Stomach smooth muscle (tissue), 2 donors: ENCODE measurements around the gene GNL3.
"Not testable (repeated sequence)": the region's sequence is repeated elsewhere in the genome, so short reads cannot be mapped to it uniquely, and the experiment has no call there.

Source experiments
- H3K27ac ChIP-seq: one replicate; pipeline ENCODE4 v1.7.0; 2013; ENCODE audit warnings: mild to moderate bottlenecking, low read length, inconsistent platforms
- H3K27me3 ChIP-seq, 2 donors: one replicate each; pipeline ENCODE4 v1.7.0; 2013; ENCODE audit warnings: low read length in 2 of 2; ENCODE audit not compliant: insufficient read depth in 2 of 2, control insufficient read depth in 1 of 2
- H3K36me3 ChIP-seq, 2 donors: one replicate each; pipeline ENCODE4 v1.7.0; 2013; ENCODE audit warnings: low read length in 2 of 2; ENCODE audit not compliant: control insufficient read depth in 2 of 2, insufficient read depth in 2 of 2
- H3K4me1 ChIP-seq: one replicate; pipeline ENCODE4 v1.7.0; 2013; ENCODE audit warnings: low read length; ENCODE audit not compliant: control insufficient read depth, insufficient read depth
- H3K4me3 ChIP-seq, 2 donors: one replicate each; pipeline ENCODE4 v1.7.0; 2013; ENCODE audit warnings: low read length in 2 of 2
- H3K9ac ChIP-seq, 2 donors: one replicate each; pipeline ENCODE4 v1.7.0; 2013; ENCODE audit warnings: low read length in 2 of 2, mild to moderate bottlenecking in 1 of 2
- H3K9me3 ChIP-seq, 2 donors: one replicate each; pipeline ENCODE4 v1.7.0; 2013; ENCODE audit warnings: low read length in 2 of 2; ENCODE audit not compliant: control insufficient read depth in 2 of 2
- donor health status: healthy.
- donor health status: Pancreatic carcinoma.

The GNL3 gene

DNA sequence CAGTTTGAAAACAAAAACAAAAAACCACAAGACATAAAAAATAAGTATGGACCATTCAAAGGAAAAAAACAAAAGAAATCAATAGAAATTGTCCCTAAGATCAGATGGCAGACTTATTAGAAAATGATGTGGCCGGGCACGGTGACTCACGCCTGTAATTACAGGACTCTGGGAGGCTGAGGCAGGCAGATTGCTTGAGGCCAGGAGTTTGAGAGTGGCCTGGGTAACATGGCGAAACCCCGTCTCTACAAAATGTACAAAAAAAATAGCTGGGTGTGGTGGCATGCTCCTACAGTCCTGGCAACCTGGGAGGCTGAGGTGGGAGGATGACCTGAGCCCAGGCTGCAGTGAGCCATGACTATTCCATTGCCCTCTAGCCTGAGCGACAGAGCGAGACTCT lies 36.7 kb downstream of the GNL3 start:
- Histone ChIP-seq H3K9me3 (no peaks in the 10 kb centered on the region), H3K27me3 (no peaks in the 10 kb centered on the region), H3K4me1 (no peaks in the 10 kb centered on the region), H3K36me3 (peaks cover 0 to 5% of the 10 kb centered on the region in 2 donors), H3K9ac (no peak overlapping the region), H3K27ac (no peak overlapping the region), H3K4me3 (no peak overlapping the region)

DNA sequence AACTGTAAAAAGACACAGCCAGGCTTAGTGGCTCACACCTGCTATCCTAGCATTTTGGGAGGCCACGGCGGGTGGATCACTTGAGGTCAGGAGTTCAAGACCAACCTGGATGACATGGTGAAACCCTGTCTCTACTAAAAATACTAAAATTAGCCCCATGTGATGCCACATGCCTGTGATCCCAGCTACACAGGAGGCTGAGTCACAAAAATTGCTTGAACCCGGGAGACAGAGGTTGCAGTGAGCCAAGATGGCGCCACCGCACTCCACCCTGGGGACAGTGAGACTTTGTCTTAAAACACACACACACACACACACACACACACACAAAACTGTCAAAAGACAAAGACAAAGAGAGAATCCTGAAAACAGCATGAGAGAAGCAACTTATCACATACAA lies 38.1 kb downstream of the GNL3 start:
- Histone ChIP-seq H3K27me3 (no peaks in the 10 kb centered on the region), H3K36me3 (peaks cover 0 to 3% of the 10 kb centered on the region in 2 donors), H3K4me1 (no peaks in the 10 kb centered on the region), H3K4me3 (no peak overlapping the region), H3K9ac (no peak overlapping the region), H3K27ac (no peak overlapping the region), H3K9me3 (no peaks in the 10 kb centered on the region)

DNA sequence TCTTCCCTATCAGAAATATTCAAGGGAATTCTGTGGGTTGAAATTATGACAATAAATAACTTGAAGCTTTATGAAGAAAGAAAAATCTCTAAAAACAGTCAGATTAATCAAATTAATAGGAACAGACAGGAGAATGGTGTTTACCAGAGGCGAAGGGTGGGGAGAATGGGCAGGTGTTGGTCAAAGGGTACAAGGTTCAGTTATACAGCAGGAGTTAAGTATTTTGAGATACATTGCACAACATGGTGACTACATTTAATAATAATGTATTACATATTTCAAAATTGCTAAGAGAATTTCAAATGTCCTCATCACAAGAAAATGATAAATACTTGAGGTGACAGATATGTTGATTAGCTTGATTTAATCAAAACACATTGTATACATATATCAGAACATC lies 38.7 kb downstream of the GNL3 start:
- Histone ChIP-seq H3K27ac (no peak overlapping the region), H3K9ac (no peak overlapping the region), H3K27me3 (no peaks in the 10 kb centered on the region), H3K9me3 (no peaks in the 10 kb centered on the region), H3K36me3 (no peaks in the 10 kb centered on the region), H3K4me1 (no peaks in the 10 kb centered on the region), H3K4me3 (no peak overlapping the region)

DNA sequence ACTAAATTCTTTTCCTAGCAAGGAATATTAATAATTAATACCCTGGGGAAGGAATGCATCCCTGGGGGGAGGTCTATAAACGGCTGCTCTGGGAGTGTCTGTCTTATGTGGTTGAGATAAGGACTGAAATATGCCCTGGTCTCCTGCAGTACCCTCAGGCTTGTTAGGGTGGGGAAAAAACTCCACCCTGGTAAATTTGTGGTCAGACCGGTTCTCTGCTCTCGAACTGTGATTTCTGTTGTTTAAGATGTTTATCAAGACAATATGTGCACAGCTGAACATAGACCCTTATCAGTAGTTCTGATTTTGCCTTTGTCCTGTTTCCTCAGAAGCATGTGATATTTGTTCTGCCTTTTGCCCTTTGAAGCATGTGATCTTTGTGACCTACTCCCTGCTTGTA lies 42.9 kb downstream of the GNL3 start:
- H3K4me3 ChIP-seq, H3K27me3 ChIP-seq, H3K9me3 ChIP-seq, H3K4me1 ChIP-seq, H3K9ac ChIP-seq, H3K27ac ChIP-seq: not testable (repeated sequence)
- peaks cover 6 to 17% of the 10 kb centered on the region in 2 donors for H3K36me3 ChIP-seq

DNA sequence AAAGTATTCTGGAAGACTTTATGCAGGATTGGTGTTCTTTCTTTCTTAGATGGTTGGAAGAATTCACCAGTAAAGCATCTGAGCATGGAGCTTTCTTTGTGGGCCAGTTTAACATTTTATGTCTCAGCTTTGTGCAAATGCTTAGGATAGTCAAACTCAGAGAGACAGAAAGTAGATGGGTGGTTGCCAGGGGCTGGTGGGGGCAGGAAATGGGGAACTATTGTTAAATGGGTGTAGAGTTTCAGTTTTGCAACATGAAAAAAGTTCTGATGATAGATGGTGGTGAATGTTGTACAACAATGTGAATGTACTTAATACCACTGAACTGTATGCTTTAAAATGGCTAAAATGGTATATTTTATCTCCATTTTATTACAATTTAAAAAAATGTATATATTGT lies 44.8 kb downstream of the GNL3 start:
- H3K9me3 ChIP-seq, result no peaks in the 10 kb centered on the region
- H3K36me3 ChIP-seq, result peaks cover 6 to 20% of the 10 kb centered on the region in 2 donors
- H3K4me3 ChIP-seq, result no peak overlapping the region
- H3K4me1 ChIP-seq, result no peaks in the 10 kb centered on the region
- no peak overlapping the region for H3K27ac ChIP-seq
- no peak overlapping the region for H3K9ac ChIP-seq
- H3K27me3 ChIP-seq, result no peaks in the 10 kb centered on the region

DNA sequence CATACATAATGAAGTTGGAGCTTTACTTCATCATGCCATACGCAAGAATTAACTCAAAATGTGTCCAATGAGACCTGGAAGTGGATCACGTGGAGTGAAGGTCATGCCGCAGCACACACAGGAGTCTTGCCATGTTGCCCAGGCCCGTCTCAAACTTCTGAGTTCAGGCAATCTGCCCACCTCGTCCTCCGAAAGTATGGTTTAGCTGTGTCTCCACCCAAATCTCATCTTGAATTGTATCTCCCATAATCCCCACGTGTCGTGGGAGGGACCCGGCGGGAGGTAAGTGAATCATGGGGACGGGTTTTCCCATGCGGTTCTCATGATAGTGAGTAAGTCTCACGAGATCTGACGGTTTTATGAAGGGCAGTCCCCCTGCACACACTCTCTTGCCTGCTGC lies 45.8 kb downstream of the GNL3 start:
- no peaks in the 10 kb centered on the region for H3K4me1 ChIP-seq
- peaks cover 6 to 21% of the 10 kb centered on the region in 2 donors for H3K36me3 ChIP-seq
- no peak overlapping the region for H3K9ac ChIP-seq
- no peak overlapping the region for H3K4me3 ChIP-seq
- no peaks in the 10 kb centered on the region for H3K27me3 ChIP-seq
- H3K27ac ChIP-seq, result no peak overlapping the region
- H3K9me3 ChIP-seq, result no peaks in the 10 kb centered on the region

DNA sequence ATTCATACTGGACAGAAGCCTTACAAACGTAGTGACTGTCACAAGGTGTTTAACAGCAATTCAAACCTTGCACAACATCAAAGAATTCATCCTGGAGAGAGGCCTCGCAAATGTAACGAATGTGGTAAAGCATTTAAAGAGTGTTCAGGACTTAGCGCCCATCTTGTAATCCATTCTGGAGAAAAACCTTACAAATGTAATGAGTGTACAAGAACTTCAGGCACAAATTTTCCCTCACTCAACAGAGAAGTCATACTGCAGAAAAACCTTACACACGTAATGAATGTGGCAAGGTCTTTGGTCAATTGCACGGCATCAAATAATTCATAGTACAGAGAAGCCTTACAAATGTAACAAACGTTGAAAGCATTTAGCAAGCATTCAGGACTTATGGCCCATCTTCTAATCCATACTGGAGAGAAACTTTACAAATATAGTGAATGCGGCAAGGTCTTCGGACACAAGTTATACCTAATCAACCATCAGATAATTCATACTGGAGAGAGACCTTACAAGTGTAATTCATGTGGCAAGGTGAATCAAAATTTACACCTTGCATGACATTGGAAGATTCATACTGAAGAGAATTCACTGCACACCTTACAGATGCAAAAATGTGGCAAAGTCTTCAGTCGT lies 47.5 kb downstream of the GNL3 start:
- H3K27me3 ChIP-seq, result no peaks in the 10 kb centered on the region
- H3K4me1 ChIP-seq, result no peaks in the 10 kb centered on the region
- peaks cover 6 to 21% of the 10 kb centered on the region in 2 donors for H3K36me3 ChIP-seq
- no peak overlapping the region for H3K9ac ChIP-seq
- no peak overlapping the region for H3K27ac ChIP-seq
- no peaks in the 10 kb centered on the region for H3K9me3 ChIP-seq
- H3K4me3 ChIP-seq, result no peak overlapping the region

DNA sequence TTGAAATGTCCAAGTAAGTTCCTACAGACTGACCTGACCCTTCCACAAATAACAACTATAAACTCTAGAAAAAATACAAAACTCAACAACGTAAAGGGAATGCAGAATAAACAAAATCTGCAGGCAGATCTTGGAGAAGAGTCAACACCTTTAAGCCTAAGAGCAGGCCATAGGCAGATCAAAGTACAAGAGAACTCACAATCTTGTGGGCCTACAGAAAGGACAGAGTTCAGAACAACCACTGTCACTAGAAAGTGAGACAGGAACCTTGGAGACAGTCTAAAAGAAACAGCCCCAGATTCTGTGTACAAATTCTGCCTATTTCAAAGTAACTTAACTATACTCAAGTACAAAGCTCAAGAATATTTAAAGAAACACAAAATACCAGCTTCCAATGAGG lies 53.9 kb downstream of the GNL3 start:
- no peaks in the 10 kb centered on the region for H3K9me3 ChIP-seq
- no peak overlapping the region for H3K27ac ChIP-seq
- no peaks in the 10 kb centered on the region for H3K4me1 ChIP-seq
- no peak overlapping the region for H3K4me3 ChIP-seq
- H3K27me3 ChIP-seq, result no peaks in the 10 kb centered on the region
- no peak overlapping the region for H3K9ac ChIP-seq
- H3K36me3 ChIP-seq, result peaks cover 24 to 26% of the 10 kb centered on the region in 2 donors

DNA sequence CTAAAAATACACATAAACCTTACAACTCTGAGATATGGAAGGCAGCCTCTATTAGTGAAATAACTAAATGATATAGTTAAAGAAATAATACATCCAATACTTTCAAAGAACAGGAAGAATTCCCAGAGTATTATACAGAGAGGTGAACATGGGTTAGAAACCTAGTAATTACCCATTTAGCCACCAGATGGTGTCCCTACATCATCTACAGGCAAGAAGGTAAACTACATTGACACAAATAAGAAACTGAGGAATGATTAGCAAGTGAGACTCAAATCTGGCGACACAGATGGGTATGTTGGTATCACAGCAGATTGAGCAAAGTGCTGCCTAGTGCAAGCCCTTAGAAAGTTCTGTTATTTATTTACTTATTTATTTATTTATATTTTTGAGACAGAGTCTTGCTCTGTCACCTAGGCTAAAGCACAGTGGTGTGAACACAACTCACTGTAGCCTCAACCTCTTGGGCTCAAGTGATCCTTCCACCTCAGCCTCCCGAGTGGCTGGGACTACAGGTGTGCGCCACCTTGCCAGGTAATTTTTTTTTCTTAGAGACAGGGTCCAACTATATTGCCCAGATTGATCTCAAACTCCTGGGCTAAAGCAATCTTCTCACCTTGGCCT lies 56.7 kb downstream of the GNL3 start:
- H3K4me3 ChIP-seq, result no peak overlapping the region
- no peak overlapping the region for H3K27ac ChIP-seq
- H3K9me3 ChIP-seq, result no peaks in the 10 kb centered on the region
- H3K4me1 ChIP-seq, result no peaks in the 10 kb centered on the region
- peaks cover 38 to 39% of the 10 kb centered on the region in 2 donors for H3K36me3 ChIP-seq
- H3K27me3 ChIP-seq, result no peaks in the 10 kb centered on the region
- no peak overlapping the region for H3K9ac ChIP-seq

DNA sequence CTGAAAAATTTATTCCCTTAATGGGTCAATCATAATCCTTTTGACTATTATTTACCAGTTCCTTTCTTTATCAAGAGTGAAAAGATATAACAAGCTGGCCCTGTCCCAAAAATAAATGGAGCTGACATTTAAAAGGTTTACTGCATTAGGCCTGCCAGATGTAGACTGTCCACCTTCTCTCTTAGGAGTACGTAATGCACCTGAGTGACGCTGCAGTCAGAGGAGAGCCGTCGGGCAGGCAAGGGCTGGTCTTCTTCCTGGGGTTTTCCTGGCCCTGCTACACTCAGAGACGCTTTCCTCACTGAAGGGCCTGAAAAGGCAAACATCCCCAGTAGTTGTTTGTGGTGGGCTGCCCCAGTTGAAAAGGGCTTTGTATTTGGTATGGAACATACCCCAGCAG lies 57.3 kb downstream of the GNL3 start:
- no peaks in the 10 kb centered on the region for H3K27me3 ChIP-seq
- peaks cover 39% of the 10 kb centered on the region in 2 donors for H3K36me3 ChIP-seq
- no peak overlapping the region for H3K27ac ChIP-seq
- H3K9ac ChIP-seq, result no peak overlapping the region
- no peak overlapping the region for H3K4me3 ChIP-seq
- no peaks in the 10 kb centered on the region for H3K9me3 ChIP-seq
- H3K4me1 ChIP-seq, result no peaks in the 10 kb centered on the region

DNA sequence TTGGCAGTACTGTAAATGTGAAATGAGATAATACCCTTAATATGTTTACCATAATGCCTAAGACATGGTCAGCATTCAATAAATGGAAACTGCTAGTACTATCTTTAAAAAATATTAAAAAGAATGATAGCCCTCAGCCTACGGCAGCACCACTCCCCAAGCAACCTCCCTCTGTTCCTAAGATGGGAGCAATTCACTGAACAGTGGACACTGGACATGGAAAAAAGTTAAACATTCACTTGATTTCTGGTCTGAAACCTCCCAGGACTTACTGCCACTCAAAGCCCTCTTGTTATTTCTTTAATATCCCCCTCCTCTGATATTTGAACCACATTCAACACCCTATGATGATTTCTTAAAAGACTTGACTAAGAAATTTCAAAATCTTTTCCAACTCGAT lies 57.9 kb downstream of the GNL3 start:
- Histone ChIP-seq H3K4me3 (no peak overlapping the region), H3K36me3 (peaks cover 44% of the 10 kb centered on the region in 2 donors), H3K27me3 (no peaks in the 10 kb centered on the region), H3K9me3 (no peaks in the 10 kb centered on the region), H3K4me1 (no peaks in the 10 kb centered on the region), H3K9ac (no peak overlapping the region), H3K27ac (no peak overlapping the region)
